Measurements from ENCODE around the gene ICE2.

DNA sequence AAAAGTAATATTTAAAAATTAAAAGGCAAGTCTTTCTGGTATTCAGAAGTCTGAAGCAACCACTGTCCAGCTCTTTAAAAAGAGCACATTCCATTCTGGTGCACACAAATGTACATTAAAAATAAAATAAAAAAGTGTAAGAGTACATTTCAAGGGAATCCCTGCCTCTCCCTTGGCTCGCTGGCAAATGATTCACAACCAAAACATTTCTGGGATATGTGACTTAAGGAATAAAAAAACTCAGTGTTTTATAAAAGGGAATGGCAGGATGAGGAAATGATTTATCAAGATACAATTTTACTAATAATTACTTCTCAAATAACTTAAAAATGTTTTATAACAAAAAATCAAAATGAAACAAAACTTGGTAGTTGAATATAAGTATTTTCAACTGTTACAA lies 57.4 kb downstream of the ICE2 start:
- TF ChIP-seq SMC3 (IDR thresholded peaks at IDR 0.05; ENCODE audit: low read depth, low read length), result no peak
- TF ChIP-seq, protein P1, sequence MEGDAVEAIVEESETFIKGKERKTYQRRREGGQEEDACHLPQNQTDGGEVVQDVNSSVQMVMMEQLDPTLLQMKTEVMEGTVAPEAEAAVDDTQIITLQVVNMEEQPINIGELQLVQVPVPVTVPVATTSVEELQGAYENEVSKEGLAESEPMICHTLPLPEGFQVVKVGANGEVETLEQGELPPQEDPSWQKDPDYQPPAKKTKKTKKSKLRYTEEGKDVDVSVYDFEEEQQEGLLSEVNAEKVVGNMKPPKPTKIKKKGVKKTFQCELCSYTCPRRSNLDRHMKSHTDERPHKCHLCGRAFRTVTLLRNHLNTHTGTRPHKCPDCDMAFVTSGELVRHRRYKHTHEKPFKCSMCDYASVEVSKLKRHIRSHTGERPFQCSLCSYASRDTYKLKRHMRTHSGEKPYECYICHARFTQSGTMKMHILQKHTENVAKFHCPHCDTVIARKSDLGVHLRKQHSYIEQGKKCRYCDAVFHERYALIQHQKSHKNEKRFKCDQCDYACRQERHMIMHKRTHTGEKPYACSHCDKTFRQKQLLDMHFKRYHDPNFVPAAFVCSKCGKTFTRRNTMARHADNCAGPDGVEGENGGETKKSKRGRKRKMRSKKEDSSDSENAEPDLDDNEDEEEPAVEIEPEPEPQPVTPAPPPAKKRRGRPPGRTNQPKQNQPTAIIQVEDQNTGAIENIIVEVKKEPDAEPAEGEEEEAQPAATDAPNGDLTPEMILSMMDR (IDR thresholded peaks at IDR 0.05), result no peak
- peak in 1 of 2 experiments; percentile 77; a peak in 2 of 4 replicates for TF ChIP-seq EP300 (IDR thresholded peaks at IDR 0.05; ENCODE audit: borderline replicate concordance in 1 of 2, low read depth in 1 of 2, low read length in 1 of 2)
- no peak for TF ChIP-seq RFX5 (IDR thresholded peaks at IDR 0.05; ENCODE audit: low read length)
